HG03135 (cell line): ENCODE data around the gene ROBO1.

Experiments
- ATAC-seq: cut with Tn5 transposase; IDR thresholded peaks from one replicate; pipeline ENCODE4 v1.9.1; 2021; ENCODE audit warnings: mild to moderate bottlenecking, moderate library complexity; ENCODE audit not compliant: unreplicated experiment

Gene ROBO1

GRCh38 chr3:78822726-78823125, 945.1 kb downstream of the ROBO1 start:
- no peak for ATAC-seq

DNA sequence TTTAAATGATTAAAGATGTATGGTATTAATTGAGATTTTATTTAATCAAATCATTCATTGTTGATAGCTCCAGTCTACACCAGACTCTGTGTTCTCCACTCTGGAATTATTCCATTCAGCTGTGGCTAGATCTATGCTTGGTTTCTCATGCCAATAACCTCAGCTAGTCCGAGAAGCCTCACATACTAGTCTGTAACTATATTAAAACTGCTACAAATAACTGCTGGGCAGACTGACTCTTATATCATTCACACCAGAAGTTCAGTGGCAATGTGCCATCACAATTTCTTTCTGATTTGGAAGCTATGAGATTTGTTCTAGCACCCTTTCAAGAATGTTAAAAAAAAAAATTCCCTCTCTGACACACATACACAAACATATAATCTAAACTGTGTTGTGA, 947.3 kb downstream of the ROBO1 start:
- no peak for ATAC-seq

DNA sequence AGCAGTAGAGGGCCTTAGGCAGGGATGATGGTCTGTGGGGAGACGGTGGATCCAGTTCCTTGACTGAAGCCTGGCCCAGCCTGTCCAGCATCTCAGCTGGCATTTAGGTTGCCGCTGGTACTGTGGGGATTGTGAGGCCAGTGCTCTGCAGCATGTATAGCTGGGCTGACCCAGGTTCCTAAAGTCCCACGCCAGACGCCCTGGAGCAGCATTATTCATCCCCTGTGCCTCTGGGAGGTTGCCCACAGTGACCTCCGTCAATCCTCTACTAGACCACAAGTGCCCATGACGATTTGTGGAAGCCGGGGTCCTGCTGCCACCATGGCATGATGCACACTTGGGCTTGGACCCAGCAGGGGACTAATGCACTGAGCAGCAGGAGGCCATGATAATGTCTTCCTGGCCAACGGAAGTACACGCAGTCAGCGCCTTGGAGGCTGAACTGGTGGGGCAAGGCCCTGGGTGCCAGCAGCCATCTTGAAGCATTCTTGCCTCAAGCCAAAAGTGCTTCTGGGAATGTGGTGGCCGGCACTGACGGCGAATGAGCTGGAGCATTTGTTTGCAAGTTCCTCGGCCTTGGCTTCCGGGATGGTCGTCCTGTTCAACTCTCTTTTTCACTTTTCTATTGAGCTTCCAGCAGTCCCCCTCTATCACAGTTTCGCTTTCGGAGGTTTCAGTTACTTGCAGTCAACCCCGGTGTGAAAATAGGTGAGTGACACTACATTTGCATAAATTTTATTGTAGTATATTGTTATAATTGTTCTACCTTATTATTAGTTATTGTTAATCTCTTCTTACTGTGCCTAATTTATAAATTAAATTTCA, 949.4 kb downstream of the ROBO1 start:
- no peak for ATAC-seq

GRCh38 chr3:78814893-78815562, 952.8 kb downstream of the ROBO1 start:
- ATAC-seq = no peak

- no peak for ATAC-seq
Observed at GRCh38 chr3:78812166-78812565, 955.6 kb downstream of the ROBO1 start.

DNA sequence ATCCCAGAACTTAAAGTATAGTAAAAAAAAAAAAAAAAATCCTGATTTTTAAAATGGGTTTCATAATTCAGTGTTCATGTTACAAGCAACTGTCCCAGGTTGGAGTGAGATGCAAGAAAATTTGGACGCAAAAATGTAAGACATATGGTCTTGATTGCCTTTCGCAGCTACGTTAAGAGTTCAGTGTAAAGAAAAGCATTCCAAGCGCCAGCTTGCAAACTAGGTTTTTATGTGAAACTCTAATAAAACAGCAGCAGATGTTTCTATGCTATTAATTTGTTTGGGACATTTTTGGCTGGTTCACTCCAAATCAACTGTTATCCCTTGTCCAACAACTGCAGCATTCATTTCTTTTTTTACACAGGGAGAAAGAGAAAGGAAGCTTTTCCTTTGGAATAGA, 957.8 kb downstream of the ROBO1 start:
- ATAC-seq = no peak

- ATAC-seq = no peak
Observed at GRCh38 chr3:78804251-78805037, 963.4 kb downstream of the ROBO1 start.

DNA sequence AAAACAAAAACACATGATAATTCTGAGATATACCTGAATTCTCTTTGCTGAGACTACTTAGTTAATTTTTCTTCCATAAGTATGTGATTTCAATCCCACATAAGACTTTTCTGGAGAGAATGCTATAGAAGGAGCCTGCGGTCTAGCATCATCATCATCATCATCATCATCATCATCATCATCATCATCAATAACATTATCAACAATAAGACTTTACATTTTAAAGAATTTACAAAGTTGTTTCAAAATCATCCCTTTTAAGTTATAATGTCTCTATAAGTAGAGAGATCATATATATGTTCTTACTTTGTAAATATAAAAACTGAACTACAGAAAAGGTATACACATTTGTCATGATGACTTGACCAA, 965.3 kb downstream of the ROBO1 start:
- no peak for ATAC-seq

- no peak for ATAC-seq
Observed at GRCh38 chr3:78801926-78802561, 965.8 kb downstream of the ROBO1 start.

DNA sequence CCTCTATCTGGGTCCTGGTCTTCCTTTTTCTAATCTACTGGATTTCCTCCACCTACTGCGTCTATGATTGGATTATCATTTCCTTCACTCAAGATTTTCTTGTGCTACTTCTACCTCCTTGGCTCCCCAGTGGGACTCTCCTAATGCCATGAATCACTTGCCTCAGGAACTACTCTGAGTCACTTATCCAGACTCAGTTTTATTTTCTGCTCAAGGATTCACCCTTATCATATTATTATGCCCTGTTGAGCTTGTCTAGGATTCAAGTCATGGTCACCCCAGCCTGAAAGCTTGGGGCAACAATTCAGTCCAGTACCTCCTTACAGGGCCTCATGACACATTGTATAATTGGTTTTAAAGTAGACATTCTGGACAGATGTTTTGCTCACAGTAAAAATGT, 968.1 kb downstream of the ROBO1 start:
- no peak for ATAC-seq

DNA sequence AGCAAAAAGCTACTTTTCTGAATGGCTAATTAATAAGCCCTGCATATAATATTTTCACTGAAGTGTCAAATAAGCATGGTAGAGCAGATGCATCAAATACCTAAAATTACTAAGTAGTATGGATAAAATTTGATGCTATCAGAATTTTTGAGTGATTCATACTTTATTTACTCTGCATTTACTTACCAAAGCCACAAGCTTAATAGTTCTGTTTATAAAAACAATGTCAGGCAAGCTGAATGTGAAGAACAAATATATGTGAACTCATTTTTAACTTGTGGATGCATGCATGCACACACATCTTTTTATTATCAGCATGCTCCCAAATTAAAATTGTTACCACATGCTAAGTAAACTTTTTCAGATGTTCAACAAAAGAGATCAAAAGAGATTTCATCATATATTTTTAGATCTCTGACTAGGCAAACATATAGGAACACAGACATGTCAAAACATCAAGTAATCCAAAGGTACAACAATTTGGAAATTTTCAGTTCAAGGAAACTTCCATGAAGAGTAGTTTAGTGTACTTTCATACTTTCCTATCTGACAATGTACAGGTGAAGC, 969.4 kb downstream of the ROBO1 start:
- no peak for ATAC-seq

DNA sequence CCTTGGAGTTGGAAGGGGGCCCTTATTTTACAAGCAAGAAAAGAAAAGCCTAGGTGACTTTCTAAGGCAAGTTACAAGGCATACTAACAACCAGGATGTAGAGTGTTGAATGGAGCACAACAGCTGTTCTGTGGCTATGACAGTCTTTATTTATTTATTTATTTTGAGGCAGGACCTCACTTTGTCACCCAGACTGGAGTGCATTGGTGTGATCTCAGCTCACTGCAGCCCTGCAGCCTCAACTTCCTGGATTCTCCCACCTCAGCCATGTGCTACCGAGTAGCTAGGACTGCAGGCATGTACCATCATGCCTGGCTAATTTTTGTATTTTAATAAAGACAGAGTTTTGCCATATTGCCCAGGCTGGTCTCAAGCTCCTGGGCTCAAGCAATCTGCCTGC, 973.4 kb downstream of the ROBO1 start:
- no peak for ATAC-seq

GRCh38 chr3:78792733-78793132, 975.1 kb downstream of the ROBO1 start:
- ATAC-seq = no peak

DNA sequence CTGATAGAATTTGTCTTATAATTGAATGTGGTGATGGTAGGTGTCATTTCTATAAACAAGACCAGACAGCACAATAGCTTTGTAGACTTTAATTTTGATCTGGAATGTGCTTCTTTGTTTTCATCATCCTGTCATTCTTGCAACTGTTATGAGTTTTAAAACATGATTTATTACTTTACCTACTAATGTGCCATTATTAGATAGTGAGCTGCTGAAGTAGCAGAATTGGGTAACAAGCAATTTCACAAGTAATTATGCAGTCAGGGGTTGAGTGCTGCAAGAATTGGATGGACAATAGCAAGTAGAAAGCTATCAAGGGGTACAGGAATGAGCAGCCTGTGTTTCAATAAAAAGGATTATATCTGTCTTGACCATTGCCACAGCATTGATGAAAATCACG, 975.6 kb downstream of the ROBO1 start:
- ATAC-seq = no peak

DNA sequence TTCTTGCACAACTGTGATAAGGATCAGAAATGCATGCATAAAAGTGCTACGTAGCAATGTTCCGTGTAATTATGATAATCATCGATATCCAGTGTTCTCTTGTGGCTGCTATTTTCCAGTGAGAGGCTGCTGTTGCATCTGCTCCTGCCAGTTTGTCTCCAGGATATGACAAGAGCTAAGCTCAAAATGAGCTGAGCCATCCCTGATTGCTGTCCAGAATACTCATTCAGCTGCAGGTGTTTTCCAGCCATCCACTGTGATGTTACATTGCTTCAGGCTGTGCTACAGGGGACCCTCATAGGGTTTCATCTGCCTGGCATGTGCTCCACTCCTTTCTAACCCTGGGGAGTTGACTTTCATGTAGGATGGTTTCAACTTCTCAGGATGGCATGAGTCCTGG, 976.0 kb downstream of the ROBO1 start:
- no peak for ATAC-seq

DNA sequence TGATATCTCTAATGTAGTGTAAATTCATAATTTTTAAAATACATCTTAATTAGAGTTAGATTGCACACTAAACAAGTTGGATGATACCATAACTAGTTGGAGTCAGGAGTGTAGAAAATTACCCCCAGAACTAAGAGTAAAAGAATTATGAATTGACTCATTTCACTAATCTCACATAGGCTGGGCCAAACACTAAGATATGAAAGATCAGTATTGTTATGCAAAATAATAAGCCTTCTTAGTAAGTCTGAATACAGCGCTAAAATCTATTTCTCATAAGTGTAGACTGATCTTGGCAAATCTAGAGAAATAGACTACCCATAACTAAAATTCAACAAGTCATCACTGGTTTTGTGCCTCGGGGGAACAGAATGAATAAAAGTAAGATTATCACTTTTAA, 979.0 kb downstream of the ROBO1 start:
- ATAC-seq = no peak

GRCh38 chr3:78785004-78785403, 982.8 kb downstream of the ROBO1 start:
- ATAC-seq = no peak

GRCh38 chr3:78781351-78781750, 986.4 kb downstream of the ROBO1 start:
- ATAC-seq = no peak

- ATAC-seq = no peak
Observed at GRCh38 chr3:78765671-78766485, 1001.9 kb downstream of the ROBO1 start.

GRCh38 chr3:78764634-78765033, 1003.2 kb downstream of the ROBO1 start:
- no peak for ATAC-seq
